Endodermal cell (in vitro differentiated cells): ENCODE data around the gene FKBP9. TPM values are rescaled to one million over a fixed set of nuclear protein-coding genes. Genes with fewer than 3 reads are reported as not detected.

Experiments used
- DNase-seq: peaks from one replicate; pipeline ENCODE4 v3.0.0-alpha.2; 2017
- H3K27ac ChIP-seq: 2 replicates; pipeline ENCODE4 v1.5.1; 2013; ENCODE audit warnings: mild to moderate bottlenecking, low read depth, low read length, moderate library complexity
- H3K27me3 ChIP-seq: 2 replicates; pipeline ENCODE4 v1.6.1; 2013; ENCODE audit warnings: mild to moderate bottlenecking, low read length, moderate library complexity; ENCODE audit not compliant: insufficient read depth, control insufficient read depth, poor library complexity, severe bottlenecking
- H3K36me3 ChIP-seq: 2 replicates; pipeline ENCODE4 v1.7.0; 2013; ENCODE audit warnings: mild to moderate bottlenecking, low read length, moderate library complexity; ENCODE audit not compliant: control insufficient read depth, insufficient read depth
- H3K4me1 ChIP-seq: one replicate; pipeline ENCODE4 v1.7.0; 2013; ENCODE audit warnings: low read length; ENCODE audit not compliant: control insufficient read depth, insufficient read depth
- H3K4me3 ChIP-seq: 2 replicates; pipeline ENCODE4 v1.5.1; 2013; ENCODE audit warnings: mild to moderate bottlenecking, low read length, moderate library complexity
- H3K9ac ChIP-seq: 2 replicates; pipeline ENCODE4 v1.6.1; 2013; ENCODE audit warnings: mild to moderate bottlenecking, low read length, moderate library complexity; ENCODE audit not compliant: poor library complexity, severe bottlenecking; ENCODE audit errors: extremely low read depth
- H3K9me3 ChIP-seq: 2 replicates; pipeline ENCODE4 v1.6.1; 2013; ENCODE audit warnings: mild to moderate bottlenecking, low read length, moderate library complexity; ENCODE audit not compliant: control insufficient read depth
- H3K27ac Mint-ChIP-seq: 2 replicates; pipeline ENCODE4 v1.8.0; 2020; ENCODE audit warnings: mixed read lengths
- H3K27me3 Mint-ChIP-seq: 2 replicates; pipeline ENCODE4 v1.8.0; 2021; ENCODE audit warnings: mild to moderate bottlenecking, mixed read lengths; ENCODE audit not compliant: insufficient read depth
- H3K36me3 Mint-ChIP-seq: 2 replicates; pipeline ENCODE4 v1.8.0; 2020; ENCODE audit warnings: low read depth, mixed read lengths
- H3K4me1 Mint-ChIP-seq: 2 replicates; pipeline ENCODE4 v1.8.0; 2020; ENCODE audit warnings: mixed read lengths
- H3K4me3 Mint-ChIP-seq: 2 replicates; pipeline ENCODE4 v1.8.0; 2020; ENCODE audit warnings: mild to moderate bottlenecking, moderate library complexity, mixed read lengths
- H3K9me3 Mint-ChIP-seq: 2 replicates; pipeline ENCODE4 v1.8.0; 2020; ENCODE audit warnings: mild to moderate bottlenecking, mixed read lengths
- WGBS, 2 experiments: methylation state at CpG; one replicate each; pipeline versions ENCODE4 v1.1.5 to v1.1.7; 2013; ENCODE audit warnings: missing lambda C conversion rate in 2 of 2, mixed read lengths in 1 of 2; ENCODE audit not compliant: insufficient coverage in 1 of 2, insufficient read length in 1 of 2; 5-methylcytosine and 5-hydroxymethylcytosine counted together
- long read RNA-seq, 4 experiments: library from polyadenylated mRNA in 2 of 4; library from RNA in 1 of 4; library from capped mRNA in 1 of 4; stranded (forward) in 3 of 4; unstranded in 1 of 4; transcript quantifications; one replicate each; pipeline ENCODE4 v2.0.0, GENCODE V29; 2020 to 2021; ENCODE audit warnings: inconsistent platforms in 1 of 4
- polyA plus RNA-seq, 2 experiments: library from polyadenylated mRNA; stranded (reverse); fragments of 50-300 nt; gene quantifications; one replicate each; pipeline ENCODE4 v1.2.3, GENCODE V29; 2013
- total RNA-seq, 2 donors: library from RNA; stranded (reverse); fragmentation: NEBNext Ultra II Directional in 1 of 2; extraction: Animal tissue kit (Norgen Biotek cat#: 25700) in 1 of 2; gene quantifications; 2 replicates in 1 of 2; 3 replicates in 1 of 2; pipeline ENCODE4 v1.2.1, GENCODE V29; 2021
- TF ChIP-seq, protein P1 (sequence below): fragments of 200-600 bp; sonication (generic); conservative IDR thresholded peaks from 2 replicates; pipeline ENCODE4 v1.5.0; 2021; ENCODE audit warnings: antibody characterized with exemption, mild to moderate bottlenecking

Gene FKBP9, protein sequence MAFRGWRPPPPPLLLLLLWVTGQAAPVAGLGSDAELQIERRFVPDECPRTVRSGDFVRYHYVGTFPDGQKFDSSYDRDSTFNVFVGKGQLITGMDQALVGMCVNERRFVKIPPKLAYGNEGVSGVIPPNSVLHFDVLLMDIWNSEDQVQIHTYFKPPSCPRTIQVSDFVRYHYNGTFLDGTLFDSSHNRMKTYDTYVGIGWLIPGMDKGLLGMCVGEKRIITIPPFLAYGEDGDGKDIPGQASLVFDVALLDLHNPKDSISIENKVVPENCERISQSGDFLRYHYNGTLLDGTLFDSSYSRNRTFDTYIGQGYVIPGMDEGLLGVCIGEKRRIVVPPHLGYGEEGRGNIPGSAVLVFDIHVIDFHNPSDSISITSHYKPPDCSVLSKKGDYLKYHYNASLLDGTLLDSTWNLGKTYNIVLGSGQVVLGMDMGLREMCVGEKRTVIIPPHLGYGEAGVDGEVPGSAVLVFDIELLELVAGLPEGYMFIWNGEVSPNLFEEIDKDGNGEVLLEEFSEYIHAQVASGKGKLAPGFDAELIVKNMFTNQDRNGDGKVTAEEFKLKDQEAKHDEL
- total RNA-seq, result 10 to 100 TPM; 58.0 to 68.0 TPM
- polyA plus RNA-seq (2013, experiment 1 of 2), result 30.3 TPM
- polyA plus RNA-seq (2013, experiment 2 of 2), result 30.2 TPM
- long read RNA-seq, experiment 1, transcript FKBP9-201 (10 exons, 3,462 nt), result major isoform, 5 of 19 reads
- long read RNA-seq, experiment 1, partial matches to known transcripts, result 13 of 19 reads
- long read RNA-seq, experiment 1, other reads (novel, unspliced or antisense), result 0 of 19 reads
- long read RNA-seq, experiment 2, transcript FKBP9-201 (10 exons, 3,462 nt), result major isoform, 164 of 186 reads
- long read RNA-seq, experiment 2, partial matches to known transcripts, result 8 of 186 reads
- long read RNA-seq, experiment 2, other reads (novel, unspliced or antisense), result 13 of 186 reads
- long read RNA-seq, experiment 3, transcript FKBP9-201 (10 exons, 3,462 nt), result major isoform, 138 of 157 reads
- long read RNA-seq, experiment 3, partial matches to known transcripts, result 3 of 157 reads
- long read RNA-seq, experiment 3, other reads (novel, unspliced or antisense), result 16 of 157 reads
- long read RNA-seq, experiment 4, partial matches to known transcripts, result 4 of 4 reads
- long read RNA-seq, experiment 4, other reads (novel, unspliced or antisense), result 0 of 4 reads

GRCh38 chr7:32957326-32958045, at the start of gene FKBP9:
FKBP9 (plus strand) TSS chr7:32957440; CDS start chr7:32957574, 134 bp downstream.
- no peak within 1 kb of the TSS for H3K27ac ChIP-seq
- H3K27ac Mint-ChIP-seq, result peak within 1 kb of the TSS; percentile 92
- TF ChIP-seq, protein P1, sequence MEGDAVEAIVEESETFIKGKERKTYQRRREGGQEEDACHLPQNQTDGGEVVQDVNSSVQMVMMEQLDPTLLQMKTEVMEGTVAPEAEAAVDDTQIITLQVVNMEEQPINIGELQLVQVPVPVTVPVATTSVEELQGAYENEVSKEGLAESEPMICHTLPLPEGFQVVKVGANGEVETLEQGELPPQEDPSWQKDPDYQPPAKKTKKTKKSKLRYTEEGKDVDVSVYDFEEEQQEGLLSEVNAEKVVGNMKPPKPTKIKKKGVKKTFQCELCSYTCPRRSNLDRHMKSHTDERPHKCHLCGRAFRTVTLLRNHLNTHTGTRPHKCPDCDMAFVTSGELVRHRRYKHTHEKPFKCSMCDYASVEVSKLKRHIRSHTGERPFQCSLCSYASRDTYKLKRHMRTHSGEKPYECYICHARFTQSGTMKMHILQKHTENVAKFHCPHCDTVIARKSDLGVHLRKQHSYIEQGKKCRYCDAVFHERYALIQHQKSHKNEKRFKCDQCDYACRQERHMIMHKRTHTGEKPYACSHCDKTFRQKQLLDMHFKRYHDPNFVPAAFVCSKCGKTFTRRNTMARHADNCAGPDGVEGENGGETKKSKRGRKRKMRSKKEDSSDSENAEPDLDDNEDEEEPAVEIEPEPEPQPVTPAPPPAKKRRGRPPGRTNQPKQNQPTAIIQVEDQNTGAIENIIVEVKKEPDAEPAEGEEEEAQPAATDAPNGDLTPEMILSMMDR, result no peak

GRCh38 chr7:32910195-32910594, 47.0 kb upstream of the FKBP9 start:
- TF ChIP-seq, protein P1, result no peak
- H3K9me3 Mint-ChIP-seq, result no peaks in the 10 kb centered on the region
- Histone ChIP-seq H3K4me3 (no peak overlapping the region), H3K4me1 (no peaks in the 10 kb centered on the region), H3K9ac (no peak overlapping the region), H3K27ac (no peak overlapping the region), H3K9me3 (no peaks in the 10 kb centered on the region), H3K27me3 (no peaks in the 10 kb centered on the region), H3K36me3 (no peaks in the 10 kb centered on the region)
- DNase-seq, result no peak
- peaks cover 5% of the 10 kb centered on the region for H3K27me3 Mint-ChIP-seq
- WGBS, 2 experiments, result 88 to 100% methylated on average over 1 of the region's 1 CpG
- no peak overlapping the region for H3K27ac Mint-ChIP-seq
- H3K36me3 Mint-ChIP-seq, result peaks cover 8% of the 10 kb centered on the region
- H3K4me3 Mint-ChIP-seq, result no peak overlapping the region
- H3K4me1 Mint-ChIP-seq, result peaks cover under 1% of the 10 kb centered on the region

More at GRCh38 chr7:32957326-32958045, at the start of gene FKBP9:
- Mint-ChIP-seq H3K36me3 (peaks cover 2% of the 10 kb centered on the region), H3K4me3 (peak within 1 kb of the TSS; percentile 63), H3K4me1 (peaks cover 9% of the 10 kb centered on the region), H3K27me3 (peaks cover 33% of the 10 kb centered on the region), H3K9me3 (no peaks in the 10 kb centered on the region)
- Histone ChIP-seq H3K9me3 (no peaks in the 10 kb centered on the region), H3K9ac (peak within 1 kb of the TSS; percentile 66), H3K4me1 (no peaks in the 10 kb centered on the region), H3K27me3 (no peaks in the 10 kb centered on the region), H3K4me3 (peak within 1 kb of the TSS; percentile 81), H3K36me3 (no peaks in the 10 kb centered on the region)
- WGBS, 2 experiments, result 1% methylated on average over 34 to 91 of the region's 91 CpGs
- peak; percentile 92 for DNase-seq
